ENCODE data around the gene KRT12.
"Not testable (repeated sequence)": the region's sequence is repeated elsewhere in the genome, so short reads cannot be mapped to it uniquely, and the experiment has no call there.

Gene KRT12

GRCh38 chr17:40883626-40884334 is 16.8 kb upstream of the KRT12 start:
- no peak for DNase-seq

GRCh38 chr17:40883031-40883430 is 16.0 kb upstream of the KRT12 start:
- DNase-seq: no peak

GRCh38 chr17:40879026-40879425 is 12.0 kb upstream of the KRT12 start:
- DNase-seq: no peak

- DNase-seq: no peak
Observed at GRCh38 chr17:40878044-40878443, 11.0 kb upstream of the KRT12 start.

- no peak for DNase-seq
Observed at GRCh38 chr17:40873801-40874200, 6.8 kb upstream of the KRT12 start.

- no peak for DNase-seq
Observed at GRCh38 chr17:40873255-40873654, 6.2 kb upstream of the KRT12 start.

GRCh38 chr17:40872416-40872815 is 5.4 kb upstream of the KRT12 start:
- no peak for DNase-seq

- DNase-seq: no peak
Observed at GRCh38 chr17:40871316-40871715, 4.3 kb upstream of the KRT12 start.

- DNase-seq: no peak
Observed at GRCh38 chr17:40870136-40870535, 3.1 kb upstream of the KRT12 start.

GRCh38 chr17:40864661-40865390 is 2.2 kb downstream of the KRT12 start:
- no peak for DNase-seq

- DNase-seq: no peak
Observed at GRCh38 chr17:40862985-40863733, 3.9 kb downstream of the KRT12 start.

GRCh38 chr17:40859536-40859935 is 7.5 kb downstream of the KRT12 start:
- DNase-seq: no peak

- DNase-seq: not testable (repeated sequence)
Observed at GRCh38 chr17:40858667-40859066, 8.4 kb downstream of the KRT12 start.

GRCh38 chr17:40857535-40857934 is 9.5 kb downstream of the KRT12 start:
- no peak for DNase-seq

- no peak for DNase-seq
Observed at GRCh38 chr17:40854175-40854814, 12.7 kb downstream of the KRT12 start.

GRCh38 chr17:40852364-40852763 is 14.7 kb downstream of the KRT12 start:
- DNase-seq: no peak

- no peak for DNase-seq
Observed at GRCh38 chr17:40850293-40850972, 16.6 kb downstream of the KRT12 start.

- no peak for DNase-seq
Observed at GRCh38 chr17:40849723-40850122, 17.3 kb downstream of the KRT12 start.

- no peak for DNase-seq
Observed at GRCh38 chr17:40848583-40849235, 18.3 kb downstream of the KRT12 start.

GRCh38 chr17:40846515-40847144 is 20.4 kb downstream of the KRT12 start:
- no peak for DNase-seq

GRCh38 chr17:40844671-40845107 is 22.3 kb downstream of the KRT12 start:
- DNase-seq: no peak

Data from central memory CD4-positive, alpha-beta T cell (primary cell).